Endodermal cell (in vitro differentiated cells): ENCODE measurements around the gene PACS1. TPM values are rescaled to one million over a fixed set of nuclear protein-coding genes. Genes with fewer than 3 reads are reported as not detected.

Experiments
- DNase-seq: peaks from one replicate; pipeline ENCODE4 v3.0.0-alpha.2; 2017
- H3K27ac ChIP-seq: 2 replicates; pipeline ENCODE4 v1.5.1; 2013; ENCODE audit warnings: mild to moderate bottlenecking, low read depth, low read length, moderate library complexity
- H3K27me3 ChIP-seq: 2 replicates; pipeline ENCODE4 v1.6.1; 2013; ENCODE audit warnings: mild to moderate bottlenecking, low read length, moderate library complexity; ENCODE audit not compliant: insufficient read depth, control insufficient read depth, poor library complexity, severe bottlenecking
- H3K36me3 ChIP-seq: 2 replicates; pipeline ENCODE4 v1.7.0; 2013; ENCODE audit warnings: mild to moderate bottlenecking, low read length, moderate library complexity; ENCODE audit not compliant: control insufficient read depth, insufficient read depth
- H3K4me1 ChIP-seq: one replicate; pipeline ENCODE4 v1.7.0; 2013; ENCODE audit warnings: low read length; ENCODE audit not compliant: control insufficient read depth, insufficient read depth
- H3K4me3 ChIP-seq: 2 replicates; pipeline ENCODE4 v1.5.1; 2013; ENCODE audit warnings: mild to moderate bottlenecking, low read length, moderate library complexity
- H3K9ac ChIP-seq: 2 replicates; pipeline ENCODE4 v1.6.1; 2013; ENCODE audit warnings: mild to moderate bottlenecking, low read length, moderate library complexity; ENCODE audit not compliant: poor library complexity, severe bottlenecking; ENCODE audit errors: extremely low read depth
- H3K9me3 ChIP-seq: 2 replicates; pipeline ENCODE4 v1.6.1; 2013; ENCODE audit warnings: mild to moderate bottlenecking, low read length, moderate library complexity; ENCODE audit not compliant: control insufficient read depth
- H3K27ac Mint-ChIP-seq: 2 replicates; pipeline ENCODE4 v1.8.0; 2020; ENCODE audit warnings: mixed read lengths
- H3K27me3 Mint-ChIP-seq: 2 replicates; pipeline ENCODE4 v1.8.0; 2021; ENCODE audit warnings: mild to moderate bottlenecking, mixed read lengths; ENCODE audit not compliant: insufficient read depth
- H3K36me3 Mint-ChIP-seq: 2 replicates; pipeline ENCODE4 v1.8.0; 2020; ENCODE audit warnings: low read depth, mixed read lengths
- H3K4me1 Mint-ChIP-seq: 2 replicates; pipeline ENCODE4 v1.8.0; 2020; ENCODE audit warnings: mixed read lengths
- H3K4me3 Mint-ChIP-seq: 2 replicates; pipeline ENCODE4 v1.8.0; 2020; ENCODE audit warnings: mild to moderate bottlenecking, moderate library complexity, mixed read lengths
- H3K9me3 Mint-ChIP-seq: 2 replicates; pipeline ENCODE4 v1.8.0; 2020; ENCODE audit warnings: mild to moderate bottlenecking, mixed read lengths
- WGBS, 2 experiments: methylation state at CpG; one replicate each; pipeline versions ENCODE4 v1.1.5 to v1.1.7; 2013; ENCODE audit warnings: missing lambda C conversion rate in 2 of 2, mixed read lengths in 1 of 2; ENCODE audit not compliant: insufficient coverage in 1 of 2, insufficient read length in 1 of 2; 5-methylcytosine and 5-hydroxymethylcytosine counted together
- total RNA-seq, 2 donors: library from RNA; stranded (reverse); fragmentation: NEBNext Ultra II Directional in 1 of 2; extraction: Animal tissue kit (Norgen Biotek cat#: 25700) in 1 of 2; gene quantifications; 2 replicates in 1 of 2; 3 replicates in 1 of 2; pipeline ENCODE4 v1.2.1, GENCODE V29; 2021
- TF ChIP-seq, protein P1 (sequence below): fragments of 200-600 bp; sonication (generic); conservative IDR thresholded peaks from 2 replicates; pipeline ENCODE4 v1.5.0; 2021; ENCODE audit warnings: antibody characterized with exemption, mild to moderate bottlenecking

PACS1 gene
- total RNA-seq, 2 donors from 2014 or later: 67.0 to 67.1 TPM

DNA sequence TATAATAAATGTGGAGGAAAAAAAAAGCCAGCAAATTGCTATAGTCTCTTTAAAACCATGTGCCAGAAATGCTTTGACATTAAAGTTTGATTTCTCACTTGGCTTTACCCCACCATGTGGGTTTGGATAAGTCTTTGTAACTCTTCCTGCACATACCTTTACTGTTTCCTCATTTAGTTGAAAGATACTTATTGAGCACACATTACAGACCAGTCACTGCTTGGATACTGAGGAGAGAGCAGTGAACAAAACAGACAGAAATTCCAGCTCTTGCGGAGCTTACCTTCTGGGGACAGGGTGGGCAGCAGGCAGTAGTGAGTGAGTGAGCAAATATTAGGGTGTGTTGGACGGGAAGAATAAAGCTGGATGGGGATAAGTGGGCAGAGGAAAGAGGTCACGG lies 13.7 kb downstream of the PACS1 start:
- no peak overlapping the region for H3K4me3 Mint-ChIP-seq
- Histone ChIP-seq H3K36me3 (peaks cover 8% of the 10 kb centered on the region), H3K4me3 (peak overlapping the region; percentile 41), H3K27ac (no peak overlapping the region), H3K9me3 (no peaks in the 10 kb centered on the region), H3K9ac (no peak overlapping the region), H3K4me1 (no peaks in the 10 kb centered on the region), H3K27me3 (no peaks in the 10 kb centered on the region)
- peak overlapping the region; percentile 7 for H3K27ac Mint-ChIP-seq
- peaks cover 48% of the 10 kb centered on the region for H3K4me1 Mint-ChIP-seq
- no peaks in the 10 kb centered on the region for H3K9me3 Mint-ChIP-seq
- 89 to 94% methylated on average over 3 of the region's 3 CpGs for WGBS, 2 experiments
- no peaks in the 10 kb centered on the region for H3K27me3 Mint-ChIP-seq
- H3K36me3 Mint-ChIP-seq: no peaks in the 10 kb centered on the region
- DNase-seq: no peak
- TF ChIP-seq, protein P1, sequence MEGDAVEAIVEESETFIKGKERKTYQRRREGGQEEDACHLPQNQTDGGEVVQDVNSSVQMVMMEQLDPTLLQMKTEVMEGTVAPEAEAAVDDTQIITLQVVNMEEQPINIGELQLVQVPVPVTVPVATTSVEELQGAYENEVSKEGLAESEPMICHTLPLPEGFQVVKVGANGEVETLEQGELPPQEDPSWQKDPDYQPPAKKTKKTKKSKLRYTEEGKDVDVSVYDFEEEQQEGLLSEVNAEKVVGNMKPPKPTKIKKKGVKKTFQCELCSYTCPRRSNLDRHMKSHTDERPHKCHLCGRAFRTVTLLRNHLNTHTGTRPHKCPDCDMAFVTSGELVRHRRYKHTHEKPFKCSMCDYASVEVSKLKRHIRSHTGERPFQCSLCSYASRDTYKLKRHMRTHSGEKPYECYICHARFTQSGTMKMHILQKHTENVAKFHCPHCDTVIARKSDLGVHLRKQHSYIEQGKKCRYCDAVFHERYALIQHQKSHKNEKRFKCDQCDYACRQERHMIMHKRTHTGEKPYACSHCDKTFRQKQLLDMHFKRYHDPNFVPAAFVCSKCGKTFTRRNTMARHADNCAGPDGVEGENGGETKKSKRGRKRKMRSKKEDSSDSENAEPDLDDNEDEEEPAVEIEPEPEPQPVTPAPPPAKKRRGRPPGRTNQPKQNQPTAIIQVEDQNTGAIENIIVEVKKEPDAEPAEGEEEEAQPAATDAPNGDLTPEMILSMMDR: no peak

DNA sequence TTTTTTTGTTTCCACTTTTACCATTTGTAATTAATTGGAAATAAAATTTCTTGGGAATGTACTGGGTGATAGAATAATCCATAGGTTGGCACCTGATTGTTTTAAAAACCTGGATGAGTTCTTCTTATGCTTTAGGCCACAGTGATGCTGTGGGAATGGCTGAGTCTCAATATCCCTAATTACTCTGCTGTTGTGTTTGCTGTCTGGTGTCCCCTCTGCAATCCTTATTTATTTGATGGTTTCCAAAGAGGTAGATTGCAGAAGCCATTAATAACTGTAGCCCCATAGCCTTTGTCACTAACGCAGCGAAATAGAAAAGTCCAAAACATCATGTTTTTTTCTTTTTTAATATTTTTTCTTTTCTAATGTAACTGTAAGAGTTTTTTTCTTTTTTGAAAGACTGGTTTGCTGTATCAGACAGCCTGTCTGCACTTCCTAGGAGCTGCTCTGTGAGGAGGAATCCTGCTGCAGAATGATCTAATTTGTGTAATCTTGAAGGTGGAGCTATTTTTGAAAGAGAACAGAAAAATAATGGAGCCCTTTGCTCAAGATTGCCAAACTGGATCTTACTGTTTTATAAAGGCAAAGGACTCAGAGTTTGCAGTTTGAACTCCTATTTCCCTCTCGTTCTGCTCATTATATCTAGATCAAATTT lies 14.9 kb downstream of the PACS1 start:
- Mint-ChIP-seq H3K4me1 (peaks cover 40% of the 10 kb centered on the region), H3K9me3 (no peaks in the 10 kb centered on the region), H3K27ac (no peak overlapping the region), H3K4me3 (no peak overlapping the region), H3K36me3 (peaks cover 6% of the 10 kb centered on the region), H3K27me3 (no peaks in the 10 kb centered on the region)
- Histone ChIP-seq H3K4me3 (no peak overlapping the region), H3K27ac (no peak overlapping the region), H3K9me3 (no peaks in the 10 kb centered on the region), H3K36me3 (peaks cover 13% of the 10 kb centered on the region), H3K27me3 (no peaks in the 10 kb centered on the region), H3K4me1 (no peaks in the 10 kb centered on the region), H3K9ac (no peak overlapping the region)
- DNase-seq: no peak
- TF ChIP-seq, protein P1: no peak
- no CpG with 5 or more reads among the region's 3 CpGs for WGBS, 2 experiments

- Mint-ChIP-seq H3K4me3 (no peak overlapping the region), H3K9me3 (peaks cover 3% of the 10 kb centered on the region), H3K36me3 (peaks cover 19% of the 10 kb centered on the region), H3K4me1 (peaks cover 25% of the 10 kb centered on the region), H3K27me3 (no peaks in the 10 kb centered on the region), H3K27ac (no peak overlapping the region)
- Histone ChIP-seq H3K4me3 (no peak overlapping the region), H3K27me3 (no peaks in the 10 kb centered on the region), H3K27ac (no peak overlapping the region), H3K4me1 (no peaks in the 10 kb centered on the region), H3K9me3 (peaks cover 4% of the 10 kb centered on the region), H3K36me3 (peaks cover 8% of the 10 kb centered on the region), H3K9ac (no peak overlapping the region)
- TF ChIP-seq, protein P1: no peak
- DNase-seq: no peak
- WGBS, 2 experiments: 93 to 100% methylated on average over 8 to 9 of the region's 9 CpGs
Observed at GRCh38 chr11:66087148-66087908, 17.3 kb downstream of the PACS1 start.
